Tibial nerve (tissue), 4 donors: ENCODE results near the gene NOX3. TPM values are rescaled to one million over a fixed set of nuclear protein-coding genes. Genes with fewer than 3 reads are reported as not detected.
"Not testable (repeated sequence)": the region's sequence is repeated elsewhere in the genome, so short reads cannot be mapped to it uniquely, and the experiment has no call there.

Source experiments
- DNase-seq, 2 donors: peaks; one replicate each; pipeline ENCODE4 v3.0.0-alpha.2; 2019; ENCODE audit warnings: low spot score in 2 of 2
- H3K27ac ChIP-seq, 4 donors: fragments of 200-600 bp; sonication (generic) in 3 of 4; one replicate each; pipeline ENCODE4 v1.5.1; 2017 to 2019; ENCODE audit warnings: mild to moderate bottlenecking in 1 of 4
- H3K27me3 ChIP-seq, 2 donors: fragments of 200-600 bp; sonication (generic) in 1 of 2; one replicate each; pipeline versions ENCODE4 v1.5.1 to v1.6.0; 2017 to 2019
- H3K36me3 ChIP-seq, 3 donors: fragments of 200-600 bp; sonication (generic); one replicate each; pipeline ENCODE4 v1.5.1; 2018 to 2019
- H3K4me1 ChIP-seq, 4 donors: fragments of 200-600 bp; sonication (generic) in 3 of 4; one replicate each; pipeline ENCODE4 v1.5.1; 2017 to 2019
- H3K4me3 ChIP-seq, 4 donors: fragments of 200-600 bp; sonication (generic) in 3 of 4; one replicate each; pipeline ENCODE4 v1.5.1; 2017 to 2019; ENCODE audit warnings: mild to moderate bottlenecking in 1 of 4, moderate library complexity in 1 of 4
- H3K9me3 ChIP-seq, 4 donors: fragments of 200-600 bp; sonication (generic) in 3 of 4; one replicate each; pipeline ENCODE4 v1.5.1; 2017 to 2019
- CTCF ChIP-seq, 5 experiments: fragments of 200-600 bp in 3 of 5; fragments of 450-650 bp in 2 of 5; sonication (generic) in 3 of 5; IDR thresholded peaks; one replicate each; pipeline ENCODE4 v1.5.1; 2016 to 2019; ENCODE audit warnings: antibody characterized with exemption in 5 of 5, mild to moderate bottlenecking in 3 of 5, moderate library complexity in 2 of 5
- EP300 ChIP-seq, 2 donors: sonication (generic); formaldehyde crosslinking; IDR thresholded peaks; one replicate each; pipeline ENCODE4 v1.6.1; 2017; ENCODE audit warnings: antibody characterized with exemption in 2 of 2, mild to moderate bottlenecking in 1 of 2
- POLR2A ChIP-seq, 2 donors: fragments of 450-650 bp; IDR thresholded peaks; one replicate each; pipeline ENCODE4 v1.6.1; 2017; ENCODE audit warnings: antibody characterized with exemption in 2 of 2, mild to moderate bottlenecking in 2 of 2, moderate library complexity in 2 of 2
- WGBS, 2 donors: methylation state at CpG; one replicate each; pipeline ENCODE4 v1.1.5; 2018; 5-methylcytosine and 5-hydroxymethylcytosine counted together
- total RNA-seq, 4 donors: library from RNA; depleted of rRNA; stranded (reverse); fragments of >200 nt; gene quantifications; one replicate each; pipeline ENCODE4 v1.1.0, GENCODE V29; 2016

The NOX3 gene
- total RNA-seq, 4 donors from 2014 or later, result not detected

GRCh38 chr6:155485756-155486155 lies 30.1 kb upstream of the NOX3 start:
- Histone ChIP-seq H3K36me3 (no peaks in the 10 kb centered on the region), H3K9me3 (no peaks in the 10 kb centered on the region), H3K4me3 (no peak overlapping the region), H3K4me1 (no peaks in the 10 kb centered on the region), H3K27me3 (no peaks in the 10 kb centered on the region), H3K27ac (no peak overlapping the region)
- TF ChIP-seq CTCF (IDR thresholded peaks at IDR 0.05) (no peak), EP300 (IDR thresholded peaks at IDR 0.05) (no peak), POLR2A (IDR thresholded peaks at IDR 0.05) (no peak)
- 92 to 93% methylated on average over 4 of the region's 4 CpGs for WGBS, 2 donors
- no peak for DNase-seq

GRCh38 chr6:155483858-155484257 lies 28.2 kb upstream of the NOX3 start:
- 0 to 52% methylated on average over 1 of the region's 1 CpG for WGBS, 2 donors
- H3K9me3 ChIP-seq, result no peaks in the 10 kb centered on the region
- no peaks in the 10 kb centered on the region for H3K4me1 ChIP-seq
- H3K4me3 ChIP-seq, result no peak overlapping the region
- H3K27ac ChIP-seq, result no peak overlapping the region
- no peak for DNase-seq
- no peak for TF ChIP-seq POLR2A (IDR thresholded peaks at IDR 0.05)
- no peak for TF ChIP-seq CTCF (IDR thresholded peaks at IDR 0.05)
- no peak for TF ChIP-seq EP300 (IDR thresholded peaks at IDR 0.05)
- no peaks in the 10 kb centered on the region for H3K36me3 ChIP-seq
- H3K27me3 ChIP-seq, result no peaks in the 10 kb centered on the region

- WGBS, 2 donors, result 69 to 83% methylated on average over 3 of the region's 3 CpGs
- no peak overlapping the region for H3K27ac ChIP-seq
- no peaks in the 10 kb centered on the region for H3K27me3 ChIP-seq
- TF ChIP-seq CTCF (IDR thresholded peaks at IDR 0.05) (no peak), EP300 (IDR thresholded peaks at IDR 0.05) (no peak), POLR2A (IDR thresholded peaks at IDR 0.05) (no peak)
- DNase-seq, result no peak
- H3K4me1 ChIP-seq, result no peaks in the 10 kb centered on the region
- H3K36me3 ChIP-seq, result no peaks in the 10 kb centered on the region
- no peak overlapping the region for H3K4me3 ChIP-seq
- no peaks in the 10 kb centered on the region for H3K9me3 ChIP-seq
Observed at GRCh38 chr6:155481215-155481614, 25.6 kb upstream of the NOX3 start.

- Histone ChIP-seq H3K27ac (no peak overlapping the region), H3K36me3 (no peaks in the 10 kb centered on the region), H3K9me3 (peaks cover 0 to 11% (median 0%) of the 10 kb centered on the region in 4 donors), H3K4me1 (no peaks in the 10 kb centered on the region), H3K27me3 (no peaks in the 10 kb centered on the region), H3K4me3 (no peak overlapping the region)
- TF ChIP-seq POLR2A (IDR thresholded peaks at IDR 0.05) (no peak), EP300 (IDR thresholded peaks at IDR 0.05) (no peak), CTCF (IDR thresholded peaks at IDR 0.05) (no peak)
- no peak for DNase-seq
- 69 to 83% methylated on average over 8 of the region's 8 CpGs for WGBS, 2 donors
Observed at GRCh38 chr6:155473741-155474140, 18.1 kb upstream of the NOX3 start.

- H3K36me3 ChIP-seq, result no peaks in the 10 kb centered on the region
- H3K9me3 ChIP-seq, result peaks cover 0 to 19% (median 0%) of the 10 kb centered on the region in 4 donors
- no peaks in the 10 kb centered on the region for H3K27me3 ChIP-seq
- no peaks in the 10 kb centered on the region for H3K4me1 ChIP-seq
- no peak for DNase-seq
- H3K27ac ChIP-seq, result no peak overlapping the region
- no peak for TF ChIP-seq POLR2A (IDR thresholded peaks at IDR 0.05)
- TF ChIP-seq CTCF (IDR thresholded peaks at IDR 0.05), result no peak
- no peak for TF ChIP-seq EP300 (IDR thresholded peaks at IDR 0.05)
- H3K4me3 ChIP-seq, result no peak overlapping the region
- WGBS, 2 donors, result 56 to 86% methylated on average over 1 of the region's 1 CpG
Observed at GRCh38 chr6:155472886-155473285, 17.2 kb upstream of the NOX3 start.

- H3K4me3 ChIP-seq, H3K4me1 ChIP-seq, H3K27ac ChIP-seq, DNase-seq, H3K27me3 ChIP-seq, H3K36me3 ChIP-seq: not testable (repeated sequence)
- H3K9me3 ChIP-seq, result peaks cover 0 to 21% (median 0%) of the 10 kb centered on the region in 4 donors
- WGBS, 2 donors, result 82% methylated on average over 5 of the region's 5 CpGs
Observed at GRCh38 chr6:155470979-155471616, 15.5 kb upstream of the NOX3 start.

GRCh38 chr6:155468543-155468942 lies 12.9 kb upstream of the NOX3 start:
- 90 to 95% methylated on average over 3 of the region's 3 CpGs for WGBS, 2 donors
- H3K4me1 ChIP-seq, H3K27me3 ChIP-seq, H3K4me3 ChIP-seq, DNase-seq, H3K36me3 ChIP-seq, H3K27ac ChIP-seq: not testable (repeated sequence)
- H3K9me3 ChIP-seq, result peaks cover 0 to 28% (median 0%) of the 10 kb centered on the region in 4 donors
